Natural killer cell treated with Interleukin-12 subunit alpha and Interleukin-12 subunit beta and Interleukin-15 and Interleukin-18, amount 100 ng/mL, for 72 hours (primary cell): ENCODE data around the gene ADCY6. TPM values are rescaled to one million over a fixed set of nuclear protein-coding genes. Genes with fewer than 3 reads are reported as not detected.

Experiments
- ATAC-seq, 2 donors: fragments of 150-1000 bp; cut with Tn5 transposase in 1 of 2; sonication (Bioruptor Pico), chemical (Tn5 transposase) in 1 of 2; 2 replicates each; pipeline ENCODE4 v1.10.0; 2021
- DNase-seq: peaks from one replicate; pipeline ENCODE4 v3.0.0; 2022; ENCODE audit warnings: low spot score
- H3K27ac Mint-ChIP-seq, 2 donors: 1 replicate in 1 of 2; 2 replicates in 1 of 2; pipeline ENCODE4 v1.8.0; 2022; ENCODE audit warnings: mixed read lengths in 2 of 2, mild to moderate bottlenecking in 1 of 2, moderate library complexity in 1 of 2
- H3K27me3 Mint-ChIP-seq, 2 donors: 1 replicate in 1 of 2; 2 replicates in 1 of 2; pipeline ENCODE4 v1.8.0; 2022; ENCODE audit warnings: mixed read lengths in 2 of 2
- H3K36me3 Mint-ChIP-seq: one replicate; pipeline ENCODE4 v1.8.0; 2022; ENCODE audit warnings: mixed read lengths
- H3K4me1 Mint-ChIP-seq, 2 donors: 1 replicate in 1 of 2; 2 replicates in 1 of 2; pipeline ENCODE4 v1.8.0; 2022; ENCODE audit warnings: low read depth in 2 of 2, mixed read lengths in 2 of 2, mild to moderate bottlenecking in 1 of 2
- H3K4me3 Mint-ChIP-seq: one replicate; pipeline ENCODE4 v1.8.0; 2022; ENCODE audit warnings: mixed read lengths
- H3K9me3 Mint-ChIP-seq: 2 replicates; pipeline ENCODE4 v1.8.0; 2022; ENCODE audit warnings: mixed read lengths
- total RNA-seq, 2 donors: library from RNA; stranded (reverse); gene quantifications; one replicate each; pipeline ENCODE4 v1.2.3, GENCODE V29; 2022

The ADCY6 gene
- total RNA-seq, 2 donors from 2014 or later = 0.22 to 0.40 TPM

DNA sequence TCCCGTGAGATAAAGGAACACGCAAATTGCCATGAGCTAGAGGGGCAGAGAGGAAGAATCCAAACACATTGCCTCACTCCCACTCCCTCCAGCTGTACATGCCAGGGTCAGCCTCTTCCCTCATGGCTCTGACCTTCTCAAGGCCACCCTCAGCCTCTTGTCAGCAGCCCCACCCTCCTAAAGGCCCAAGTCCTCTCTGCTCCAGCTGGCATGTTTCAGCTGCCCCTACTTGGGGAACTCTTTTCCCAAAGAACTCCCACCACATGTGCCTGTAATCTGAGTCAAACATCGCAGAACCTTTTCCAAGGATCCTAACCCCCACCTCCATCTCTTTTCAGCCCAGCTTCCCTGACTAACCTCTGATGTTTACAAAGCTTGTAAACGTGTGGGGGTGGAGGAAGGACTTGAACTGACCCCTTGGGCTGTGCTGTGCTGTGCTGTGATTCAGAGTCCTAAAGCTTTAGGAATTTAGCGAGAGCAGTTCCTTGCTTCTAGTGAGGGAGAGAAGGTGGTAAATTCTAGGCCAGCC, 22.1 kb upstream of the ADCY6 start:
- no peak for ATAC-seq
- Mint-ChIP-seq H3K27ac (peak overlapping the region in 1 of 2 donors; percentile 40), H3K4me1 (peaks cover 21 to 27% of the 10 kb centered on the region in 2 donors), H3K27me3 (no peaks in the 10 kb centered on the region), H3K4me3 (no peak overlapping the region), H3K36me3 (no peaks in the 10 kb centered on the region), H3K9me3 (no peaks in the 10 kb centered on the region)
- no peak for DNase-seq

DNA sequence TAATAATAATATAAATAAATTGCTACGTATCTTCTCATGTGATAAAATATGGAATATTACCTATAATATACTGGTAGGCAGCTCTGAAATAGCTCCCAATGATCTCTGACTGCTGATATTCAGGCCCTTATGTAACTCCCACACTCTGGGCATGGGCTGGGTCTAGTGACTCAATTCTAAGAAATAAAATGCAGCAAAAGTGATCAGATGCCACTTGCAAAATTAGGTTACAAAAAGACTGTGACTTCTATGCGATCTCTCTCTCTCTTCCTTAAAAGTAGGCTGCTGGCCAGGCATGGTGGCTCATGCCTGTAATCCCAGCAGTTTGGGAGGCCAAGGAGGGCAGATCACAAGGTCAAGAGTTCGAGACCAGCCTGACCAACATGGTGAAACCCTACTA, 19.1 kb upstream of the ADCY6 start:
- H3K9me3 Mint-ChIP-seq = no peaks in the 10 kb centered on the region
- H3K4me3 Mint-ChIP-seq = no peak overlapping the region
- no peaks in the 10 kb centered on the region for H3K36me3 Mint-ChIP-seq
- H3K4me1 Mint-ChIP-seq = peaks cover 17 to 23% of the 10 kb centered on the region in 2 donors
- no peaks in the 10 kb centered on the region for H3K27me3 Mint-ChIP-seq
- H3K27ac Mint-ChIP-seq = no peak overlapping the region
- no peak for DNase-seq
- no peak for ATAC-seq

DNA sequence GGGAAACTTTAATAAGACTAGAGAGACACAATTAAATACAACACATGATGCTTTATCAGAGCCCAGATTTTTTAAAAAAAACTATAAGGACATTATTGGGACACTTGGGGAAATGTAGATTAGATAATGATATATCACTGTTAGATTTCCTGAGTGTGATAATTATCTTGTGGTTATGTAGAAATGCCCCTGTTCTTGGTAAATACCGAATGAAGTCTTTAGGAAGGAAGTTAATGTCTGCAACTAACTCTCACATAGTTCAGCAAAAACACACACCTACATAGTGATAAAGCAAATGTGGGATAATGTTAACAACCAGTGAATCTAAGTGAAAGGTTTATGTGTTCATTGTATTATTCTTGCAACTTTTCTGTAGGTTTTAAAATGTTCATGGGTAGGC, 14.8 kb upstream of the ADCY6 start:
- H3K27me3 Mint-ChIP-seq = no peaks in the 10 kb centered on the region
- no peaks in the 10 kb centered on the region for H3K9me3 Mint-ChIP-seq
- DNase-seq (no peak), ATAC-seq (no peak)
- H3K36me3 Mint-ChIP-seq = no peaks in the 10 kb centered on the region
- H3K27ac Mint-ChIP-seq = no peak overlapping the region
- peaks cover 13 to 16% of the 10 kb centered on the region in 2 donors for H3K4me1 Mint-ChIP-seq
- H3K4me3 Mint-ChIP-seq = no peak overlapping the region

DNA sequence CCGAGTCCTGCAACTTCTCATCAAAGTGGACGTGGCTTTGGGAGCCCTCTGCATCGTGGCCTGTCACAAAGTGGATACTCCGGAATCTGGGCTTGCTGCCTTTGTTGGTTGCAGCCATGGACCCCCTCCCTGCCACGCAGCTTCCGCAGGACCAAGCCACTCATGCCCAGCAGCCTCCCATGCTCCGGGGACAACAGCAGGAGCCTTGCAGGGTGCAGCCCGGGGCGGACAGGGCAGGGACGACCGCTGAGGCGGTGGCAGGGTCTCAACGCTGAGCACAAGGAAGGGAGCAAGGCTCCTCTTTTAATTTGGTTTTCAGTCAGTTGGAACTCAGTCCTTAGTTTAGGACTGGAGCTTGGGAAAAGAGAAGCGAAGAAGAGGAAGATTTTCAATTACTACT, 12.1 kb upstream of the ADCY6 start:
- Mint-ChIP-seq H3K36me3 (no peaks in the 10 kb centered on the region), H3K4me1 (peaks cover 9 to 12% of the 10 kb centered on the region in 2 donors), H3K9me3 (no peaks in the 10 kb centered on the region), H3K27ac (no peak overlapping the region), H3K27me3 (no peaks in the 10 kb centered on the region), H3K4me3 (no peak overlapping the region)
- DNase-seq (no peak), ATAC-seq (no peak)

DNA sequence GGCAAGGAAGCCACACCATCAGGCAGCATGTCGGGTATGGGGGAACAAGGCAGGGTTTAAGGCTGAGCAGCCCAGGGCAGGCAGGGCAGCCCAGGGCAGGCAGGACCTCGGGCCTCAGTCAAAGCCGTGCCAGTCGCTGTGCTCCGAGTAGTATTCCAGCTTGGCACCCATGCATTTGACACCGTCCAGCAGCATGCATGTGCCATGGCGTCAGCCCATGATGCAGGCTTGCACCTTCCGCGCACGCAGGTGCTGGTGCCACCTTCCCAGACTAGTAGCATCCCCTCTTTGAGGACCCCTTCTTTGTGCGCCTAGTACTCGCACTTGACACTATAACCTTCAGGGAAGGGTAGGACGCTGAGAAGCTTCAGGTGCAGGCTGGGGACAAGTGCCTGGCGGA, 11.6 kb upstream of the ADCY6 start:
- DNase-seq (no peak), ATAC-seq (no peak)
- Mint-ChIP-seq H3K4me3 (no peak overlapping the region), H3K27ac (no peak overlapping the region), H3K4me1 (peaks cover 11 to 13% of the 10 kb centered on the region in 2 donors), H3K9me3 (no peaks in the 10 kb centered on the region), H3K36me3 (no peaks in the 10 kb centered on the region), H3K27me3 (no peaks in the 10 kb centered on the region)

DNA sequence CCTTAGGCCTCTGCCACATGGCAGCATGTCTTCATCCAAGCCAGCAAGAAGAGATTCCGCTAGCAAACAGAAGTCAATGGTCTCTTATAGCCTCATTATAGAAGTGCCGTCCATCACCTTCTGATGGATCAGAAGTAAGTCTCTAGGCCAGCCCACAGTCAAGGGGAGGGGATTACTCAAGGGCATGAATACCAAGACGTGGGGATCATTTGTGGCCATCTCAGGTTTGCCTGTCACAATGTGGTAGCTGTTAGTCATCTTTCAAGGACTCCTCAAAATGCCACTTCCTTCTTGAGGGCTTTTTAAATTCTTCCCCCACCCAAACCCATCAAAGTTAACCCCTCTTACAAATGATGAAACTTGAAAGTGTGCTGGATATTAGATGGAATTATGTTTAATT, 8.1 kb upstream of the ADCY6 start:
- no peak overlapping the region for H3K4me3 Mint-ChIP-seq
- no peak overlapping the region for H3K27ac Mint-ChIP-seq
- no peaks in the 10 kb centered on the region for H3K9me3 Mint-ChIP-seq
- ATAC-seq (peak; percentile 79 to 81), DNase-seq (peak; percentile 62)
- H3K4me1 Mint-ChIP-seq = peaks cover 6 to 12% of the 10 kb centered on the region in 2 donors
- H3K27me3 Mint-ChIP-seq = peaks cover 0 to 3% of the 10 kb centered on the region in 2 donors
- H3K36me3 Mint-ChIP-seq = no peaks in the 10 kb centered on the region

DNA sequence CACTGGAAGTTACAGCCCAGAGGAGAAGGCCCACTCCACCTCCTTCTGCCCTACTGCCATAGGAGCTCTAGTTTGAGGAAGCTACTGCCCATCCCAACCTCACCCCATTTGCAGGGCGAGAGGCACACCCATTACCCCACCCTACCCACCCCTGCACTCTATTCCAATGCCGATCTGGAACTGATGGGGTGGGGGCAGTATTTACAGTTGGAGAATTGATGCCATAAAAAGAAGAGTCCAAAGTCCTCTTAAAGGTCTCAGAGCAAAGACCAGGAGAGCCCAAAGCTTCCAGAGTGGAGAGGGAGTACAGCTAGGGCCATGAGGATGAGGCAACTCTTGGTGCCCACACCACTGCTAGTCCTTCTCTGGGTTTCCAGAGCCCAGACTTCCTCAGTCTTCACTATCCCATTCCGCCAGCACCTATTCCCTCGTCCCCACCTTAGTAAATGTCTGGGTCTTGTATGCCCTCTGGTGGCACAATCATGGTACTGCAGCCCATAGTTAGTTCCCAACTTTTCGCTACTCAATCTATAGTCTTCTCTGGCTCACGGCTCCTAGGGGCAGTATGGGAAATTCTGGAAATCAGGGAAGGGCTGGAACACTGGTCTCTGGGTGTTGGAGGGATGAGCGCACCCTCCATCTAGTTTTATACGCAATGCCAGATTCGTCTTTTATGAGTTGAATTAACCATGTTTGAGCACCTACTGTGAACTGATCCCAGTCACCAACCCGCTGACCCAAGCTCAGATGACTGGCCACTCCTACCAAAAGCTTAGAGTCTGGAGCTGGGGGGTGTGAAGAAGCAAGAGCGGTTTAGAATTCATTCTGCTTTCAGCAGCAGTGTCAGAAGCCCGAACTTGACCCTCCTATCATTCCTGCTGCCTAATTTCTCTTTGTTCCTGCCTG, 6.9 kb upstream of the ADCY6 start:
- Mint-ChIP-seq H3K27ac (no peak overlapping the region), H3K9me3 (no peaks in the 10 kb centered on the region), H3K4me1 (peaks cover 6 to 12% of the 10 kb centered on the region in 2 donors), H3K4me3 (no peak overlapping the region), H3K36me3 (no peaks in the 10 kb centered on the region), H3K27me3 (peaks cover 0 to 3% of the 10 kb centered on the region in 2 donors)
- ATAC-seq = peak; percentile 72 to 87
- DNase-seq = peak; percentile 65

DNA sequence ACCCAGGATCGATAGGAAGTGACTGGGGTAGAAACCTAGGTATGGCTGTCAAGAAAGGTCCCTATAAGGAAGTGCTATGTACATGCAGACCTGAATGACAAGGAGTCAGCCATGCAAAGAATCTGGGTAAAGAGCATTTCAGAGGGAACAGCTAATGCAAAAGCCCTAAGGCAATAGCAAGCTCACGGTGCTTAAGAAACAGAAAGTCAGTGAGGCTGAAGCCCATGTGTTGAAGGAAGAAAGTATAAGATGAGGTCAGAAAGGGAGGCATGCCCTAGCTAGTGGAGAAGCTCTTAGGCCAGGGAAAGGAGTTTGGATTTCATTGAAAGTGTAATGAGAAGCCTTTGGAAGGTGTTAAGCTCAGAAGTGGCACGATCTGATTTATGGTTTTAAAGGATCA, 6.0 kb upstream of the ADCY6 start:
- Mint-ChIP-seq H3K4me1 (peaks cover 6 to 17% of the 10 kb centered on the region in 2 donors), H3K4me3 (no peak overlapping the region), H3K27ac (no peak overlapping the region), H3K36me3 (no peaks in the 10 kb centered on the region), H3K27me3 (peaks cover 7 to 11% of the 10 kb centered on the region in 2 donors), H3K9me3 (no peaks in the 10 kb centered on the region)
- DNase-seq (peak; percentile 39), ATAC-seq (no peak)

DNA sequence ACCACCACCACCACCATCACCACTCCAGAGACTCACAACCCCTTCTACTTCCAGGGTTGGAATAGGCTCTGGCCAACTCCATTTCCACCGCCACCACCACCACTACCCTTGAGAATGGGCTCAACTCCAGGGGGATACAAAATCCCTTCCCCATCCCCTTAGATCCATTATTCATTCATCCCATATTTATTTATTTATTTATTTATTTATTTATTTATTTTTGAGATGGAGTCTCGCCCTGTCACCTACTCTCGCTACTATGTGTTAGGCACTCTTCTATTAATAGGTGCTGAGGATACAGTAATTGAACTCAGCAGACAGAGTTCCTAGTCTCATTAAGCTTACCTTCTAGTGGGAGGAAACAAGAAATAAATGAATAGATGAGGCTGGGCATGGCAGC, 4.8 kb upstream of the ADCY6 start:
- no peak overlapping the region for H3K4me3 Mint-ChIP-seq
- ATAC-seq = no peak
- H3K4me1 Mint-ChIP-seq = peaks cover 6 to 18% of the 10 kb centered on the region in 2 donors
- H3K27ac Mint-ChIP-seq = no peak overlapping the region
- peaks cover 9 to 13% of the 10 kb centered on the region in 2 donors for H3K27me3 Mint-ChIP-seq
- no peaks in the 10 kb centered on the region for H3K36me3 Mint-ChIP-seq
- no peak for DNase-seq
- H3K9me3 Mint-ChIP-seq = no peaks in the 10 kb centered on the region

DNA sequence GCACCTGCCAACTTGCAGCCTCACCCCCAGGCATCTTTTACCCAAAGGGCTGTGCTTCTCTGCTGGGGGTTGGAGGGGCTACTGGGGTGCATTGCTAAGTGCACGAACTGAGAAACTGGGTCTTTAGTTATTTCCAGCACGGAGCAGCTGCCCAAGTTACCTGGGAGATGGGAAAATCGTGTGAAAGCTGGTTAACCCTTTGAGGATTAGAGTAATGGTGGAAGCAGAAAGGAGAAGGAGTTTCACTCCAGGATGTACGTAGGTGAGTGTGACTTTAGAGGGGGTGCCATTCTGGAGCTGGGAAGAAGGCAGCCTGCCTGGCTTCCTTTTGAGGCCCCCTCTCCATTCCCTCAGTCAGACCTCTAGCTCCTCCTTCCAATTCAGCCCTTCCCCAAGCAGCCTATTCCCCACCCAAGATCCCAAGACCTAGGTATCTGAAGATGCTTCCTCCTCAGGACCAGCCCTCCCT, 1.0 kb upstream of the ADCY6 start:
- H3K27ac Mint-ChIP-seq = no peak overlapping the region
- H3K27me3 Mint-ChIP-seq = peaks cover 16 to 31% of the 10 kb centered on the region in 2 donors
- H3K4me3 Mint-ChIP-seq = no peak overlapping the region
- no peaks in the 10 kb centered on the region for H3K36me3 Mint-ChIP-seq
- DNase-seq (no peak), ATAC-seq (no peak)
- peaks cover 0 to 17% of the 10 kb centered on the region in 2 donors for H3K4me1 Mint-ChIP-seq
- no peaks in the 10 kb centered on the region for H3K9me3 Mint-ChIP-seq

DNA sequence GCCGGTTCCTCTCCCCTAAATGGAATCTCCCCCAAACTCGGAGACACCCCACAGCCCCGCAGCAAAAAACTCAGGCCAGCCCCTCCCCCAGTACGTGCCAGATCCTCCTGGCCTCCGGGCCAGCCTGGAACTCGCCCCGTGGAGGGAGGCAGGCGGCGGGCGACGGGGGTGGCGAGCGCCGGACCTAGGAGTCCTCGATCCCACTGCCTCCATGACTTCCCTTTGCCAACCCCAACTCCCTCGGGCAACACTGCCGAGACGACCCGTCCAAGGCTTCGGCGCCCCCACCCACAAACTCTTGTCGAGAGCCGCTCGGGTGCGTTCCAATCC, 400 bp downstream of the ADCY6 start:
- H3K27ac Mint-ChIP-seq = no peak overlapping the region
- peak; percentile 8 to 40 for ATAC-seq
- peak overlapping the region; percentile 45 for H3K4me3 Mint-ChIP-seq
- no peak for DNase-seq
- H3K36me3 Mint-ChIP-seq = no peaks in the 10 kb centered on the region
- H3K9me3 Mint-ChIP-seq = no peaks in the 10 kb centered on the region
- peaks cover 0 to 14% of the 10 kb centered on the region in 2 donors for H3K4me1 Mint-ChIP-seq
- H3K27me3 Mint-ChIP-seq = peaks cover 16 to 30% of the 10 kb centered on the region in 2 donors

DNA sequence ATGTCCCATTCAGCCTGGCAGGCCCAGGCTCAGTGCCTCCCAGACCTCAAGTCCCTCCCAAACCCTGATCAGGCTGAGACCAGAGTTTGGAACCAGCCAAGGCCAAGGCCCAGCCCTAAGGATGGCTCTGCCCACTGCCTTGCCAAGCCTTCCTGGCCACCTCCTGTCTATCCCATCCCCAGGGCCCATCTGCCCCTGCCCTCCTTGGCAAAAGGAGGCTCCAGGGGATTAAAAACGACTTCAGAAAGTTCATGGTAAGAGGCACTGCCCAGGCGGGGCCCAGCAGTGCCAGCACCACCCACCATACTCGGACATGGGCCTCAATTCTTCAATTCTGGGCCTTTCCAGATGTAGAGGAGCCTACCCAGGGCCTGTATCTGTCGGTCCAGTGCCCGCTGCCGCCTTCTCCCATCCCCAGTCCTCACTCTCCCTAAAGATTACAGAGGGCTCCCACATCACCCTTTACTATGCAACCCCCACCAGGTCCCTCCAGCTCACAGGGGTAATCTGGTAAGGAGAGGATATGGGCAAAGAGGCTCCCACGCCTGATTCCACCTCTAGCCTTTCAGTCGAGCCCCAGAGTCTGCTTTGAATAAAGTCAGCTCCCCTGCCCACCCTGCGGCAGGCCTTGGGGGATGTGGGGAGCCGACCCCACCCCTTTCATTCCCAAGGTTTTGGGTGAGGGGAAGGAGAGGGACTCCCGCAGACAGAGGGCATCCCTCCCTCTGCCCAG, 932 bp downstream of the ADCY6 start:
- Mint-ChIP-seq H3K27ac (no peak overlapping the region), H3K9me3 (no peaks in the 10 kb centered on the region), H3K4me3 (peak overlapping the region; percentile 45), H3K36me3 (no peaks in the 10 kb centered on the region), H3K27me3 (peaks cover 16 to 30% of the 10 kb centered on the region in 2 donors), H3K4me1 (peaks cover 0 to 14% of the 10 kb centered on the region in 2 donors)
- peak; percentile 31 for DNase-seq
- ATAC-seq = peak in 1 of 2 donors; percentile 29

DNA sequence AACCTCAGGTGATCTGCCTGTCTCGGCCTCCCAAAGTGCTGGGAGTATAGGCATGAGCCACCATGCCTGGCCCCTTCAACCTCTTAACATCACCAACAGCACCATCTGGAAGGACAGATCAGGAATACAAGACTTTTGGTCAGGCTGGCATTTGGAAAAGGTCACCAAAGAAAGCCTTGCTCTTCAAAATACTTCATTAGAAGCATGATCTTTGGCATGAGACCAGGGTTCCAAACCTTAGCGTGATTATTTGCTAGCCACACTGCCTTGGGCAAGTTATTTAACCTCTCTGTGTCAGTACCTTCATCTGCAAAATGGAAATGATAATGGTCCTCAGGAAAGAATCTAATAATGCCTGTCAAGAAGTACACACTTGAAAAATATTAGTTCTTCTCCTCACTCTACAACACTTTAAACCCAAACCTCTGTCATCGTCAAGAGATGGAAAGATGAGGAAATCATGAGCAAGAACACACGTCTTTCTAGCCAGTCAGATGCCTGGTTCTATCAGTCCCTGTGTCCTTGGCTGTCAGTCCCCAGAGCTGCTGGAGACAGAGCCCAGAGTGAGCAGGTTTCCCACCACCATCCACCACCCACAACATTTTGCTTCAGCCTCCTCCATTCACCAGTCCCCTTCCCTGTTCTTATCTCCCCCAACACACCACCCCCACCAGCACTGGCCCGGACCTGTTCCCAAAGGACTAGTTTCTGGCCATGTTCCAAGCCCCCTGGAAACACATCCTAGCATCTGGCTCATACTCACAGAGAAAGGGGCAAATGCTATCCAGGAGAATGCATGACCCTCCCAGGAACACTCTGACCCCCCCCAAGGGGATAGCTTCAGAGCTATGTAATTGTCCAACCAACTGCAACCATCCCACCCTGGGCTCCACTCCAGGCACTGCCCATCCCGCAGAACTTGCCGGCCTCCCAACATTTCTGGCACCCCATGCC, 2.0 kb downstream of the ADCY6 start:
- DNase-seq (no peak), ATAC-seq (peak in 1 of 2 donors; percentile 17)
- Mint-ChIP-seq H3K27me3 (peaks cover 16 to 30% of the 10 kb centered on the region in 2 donors), H3K27ac (no peak overlapping the region), H3K4me3 (no peak overlapping the region), H3K36me3 (no peaks in the 10 kb centered on the region), H3K9me3 (no peaks in the 10 kb centered on the region), H3K4me1 (peaks cover 0 to 14% of the 10 kb centered on the region in 2 donors)
